HFFc6 (cell line): ENCODE data around the gene LIN28B. TPM values are rescaled to one million over a fixed set of nuclear protein-coding genes. Genes with fewer than 3 reads are reported as not detected.

Experiments used
- DNase-seq: peaks from one replicate; pipeline ENCODE4 v3.0.0-alpha.2; 2018
- H3K27ac Mint-ChIP-seq: 2 replicates; pipeline ENCODE4 v1.8.0; 2020; ENCODE audit warnings: mild to moderate bottlenecking, mixed read lengths
- H3K27me3 Mint-ChIP-seq: 2 replicates; pipeline ENCODE4 v1.8.0; 2021; ENCODE audit warnings: mild to moderate bottlenecking, moderate library complexity, mixed read lengths; ENCODE audit not compliant: insufficient read depth
- H3K36me3 Mint-ChIP-seq: 2 replicates; pipeline ENCODE4 v1.8.0; 2021; ENCODE audit warnings: low read depth, mixed read lengths
- H3K4me1 Mint-ChIP-seq: 2 replicates; pipeline ENCODE4 v1.8.0; 2020; ENCODE audit warnings: low read depth, mixed read lengths
- H3K4me3 Mint-ChIP-seq: 2 replicates; pipeline ENCODE4 v1.8.0; 2020; ENCODE audit warnings: mild to moderate bottlenecking, moderate library complexity, mixed read lengths
- H3K9me3 Mint-ChIP-seq: 2 replicates; pipeline ENCODE4 v1.8.0; 2020; ENCODE audit warnings: mild to moderate bottlenecking, mixed read lengths
- total RNA-seq, 6 experiments: library from RNA; stranded (reverse); fragmentation: NEBNext Ultra II Directional; extraction: Animal tissue kit (Norgen Biotek cat#: 25700); gene quantifications; 2 replicates in 1 of 6; 3 replicates in 5 of 6; pipeline ENCODE4 v1.2.3, GENCODE V29; 2021
- TF ChIP-seq, protein P1 (sequence below): fragments of 200-600 bp; sonication (generic); IDR thresholded peaks from 2 replicates; pipeline ENCODE4 v1.5.0; 2021; ENCODE audit warnings: antibody characterized with exemption, mild to moderate bottlenecking

LIN28B gene
- total RNA-seq, 6 experiments from 2014 or later: not detected

DNA sequence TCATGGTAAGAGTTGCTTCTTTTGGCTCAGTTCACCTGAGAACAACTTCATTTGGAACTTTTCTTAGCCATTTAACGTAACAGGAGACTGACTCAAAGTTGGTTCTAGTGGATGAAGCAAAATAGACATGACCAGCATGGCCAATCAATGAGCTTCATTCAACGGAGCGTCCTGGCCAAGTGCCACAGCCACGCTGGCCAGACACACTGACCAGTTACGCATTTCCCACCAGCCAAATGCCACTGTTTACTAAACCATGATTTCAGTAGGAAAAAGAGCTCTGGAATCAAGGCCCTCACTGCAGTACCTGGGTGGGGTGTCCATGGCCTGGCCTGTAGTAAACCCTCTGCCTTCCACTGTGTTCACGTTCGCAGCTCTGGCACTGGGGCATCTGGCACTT, 142.5 kb downstream of the LIN28B start:
- DNase-seq: no peak
- Mint-ChIP-seq H3K27me3 (no peaks in the 10 kb centered on the region), H3K36me3 (no peaks in the 10 kb centered on the region), H3K9me3 (no peaks in the 10 kb centered on the region), H3K4me1 (no peaks in the 10 kb centered on the region), H3K27ac (no peak overlapping the region), H3K4me3 (no peak overlapping the region)
- TF ChIP-seq, protein P1, sequence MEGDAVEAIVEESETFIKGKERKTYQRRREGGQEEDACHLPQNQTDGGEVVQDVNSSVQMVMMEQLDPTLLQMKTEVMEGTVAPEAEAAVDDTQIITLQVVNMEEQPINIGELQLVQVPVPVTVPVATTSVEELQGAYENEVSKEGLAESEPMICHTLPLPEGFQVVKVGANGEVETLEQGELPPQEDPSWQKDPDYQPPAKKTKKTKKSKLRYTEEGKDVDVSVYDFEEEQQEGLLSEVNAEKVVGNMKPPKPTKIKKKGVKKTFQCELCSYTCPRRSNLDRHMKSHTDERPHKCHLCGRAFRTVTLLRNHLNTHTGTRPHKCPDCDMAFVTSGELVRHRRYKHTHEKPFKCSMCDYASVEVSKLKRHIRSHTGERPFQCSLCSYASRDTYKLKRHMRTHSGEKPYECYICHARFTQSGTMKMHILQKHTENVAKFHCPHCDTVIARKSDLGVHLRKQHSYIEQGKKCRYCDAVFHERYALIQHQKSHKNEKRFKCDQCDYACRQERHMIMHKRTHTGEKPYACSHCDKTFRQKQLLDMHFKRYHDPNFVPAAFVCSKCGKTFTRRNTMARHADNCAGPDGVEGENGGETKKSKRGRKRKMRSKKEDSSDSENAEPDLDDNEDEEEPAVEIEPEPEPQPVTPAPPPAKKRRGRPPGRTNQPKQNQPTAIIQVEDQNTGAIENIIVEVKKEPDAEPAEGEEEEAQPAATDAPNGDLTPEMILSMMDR: no peak

DNA sequence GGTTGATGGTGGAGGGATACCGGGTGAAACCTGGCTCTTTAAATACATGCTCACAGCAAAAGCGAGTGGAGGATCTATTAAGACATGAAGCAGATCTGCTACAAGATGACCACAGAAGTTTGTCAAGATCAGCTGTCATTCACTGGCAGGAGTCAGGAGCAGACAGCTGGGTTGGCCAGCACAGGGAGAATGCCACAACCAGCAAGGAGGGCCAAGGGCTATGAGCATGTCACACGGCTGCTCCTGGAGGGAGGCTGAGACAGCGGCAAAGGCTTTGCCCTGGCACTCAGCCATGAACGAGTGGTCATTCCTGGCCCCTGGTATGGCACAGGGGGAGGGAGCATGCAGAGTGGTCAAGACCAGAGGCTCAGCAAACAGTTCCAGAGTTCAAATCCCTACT, 145.3 kb downstream of the LIN28B start:
- TF ChIP-seq, protein P1: no peak
- Mint-ChIP-seq H3K4me1 (no peaks in the 10 kb centered on the region), H3K27me3 (no peaks in the 10 kb centered on the region; the same call in 1 of the 2 replicates), H3K4me3 (no peak overlapping the region), H3K36me3 (no peaks in the 10 kb centered on the region), H3K9me3 (no peaks in the 10 kb centered on the region), H3K27ac (no peak overlapping the region)
- DNase-seq: no peak

DNA sequence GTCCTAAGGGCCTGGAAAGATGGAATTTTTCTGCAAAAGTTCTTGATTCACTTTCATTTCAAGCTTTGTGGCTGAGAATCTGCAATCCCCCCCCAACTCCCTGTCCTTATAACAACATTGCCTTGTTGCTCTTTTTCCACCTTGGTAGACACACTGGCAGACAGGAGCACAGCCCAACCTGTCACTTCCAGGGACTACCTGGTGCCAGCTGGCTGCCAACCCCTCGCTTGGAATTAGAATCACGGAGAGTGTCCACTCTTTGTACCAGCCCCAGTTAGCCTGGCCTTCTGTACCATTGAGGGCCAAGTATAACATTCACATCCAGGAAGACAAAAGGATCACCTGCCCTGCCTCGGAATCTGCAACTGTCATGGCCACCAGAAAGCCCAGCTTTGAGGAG, 148.2 kb downstream of the LIN28B start:
- TF ChIP-seq, protein P1: no peak
- no peak for DNase-seq
- H3K27ac Mint-ChIP-seq: no peak overlapping the region
- no peak overlapping the region for H3K4me3 Mint-ChIP-seq
- no peaks in the 10 kb centered on the region for H3K4me1 Mint-ChIP-seq
- H3K9me3 Mint-ChIP-seq: no peaks in the 10 kb centered on the region
- no peaks in the 10 kb centered on the region; the same call in 1 of the 2 replicates for H3K27me3 Mint-ChIP-seq
- H3K36me3 Mint-ChIP-seq: no peaks in the 10 kb centered on the region

DNA sequence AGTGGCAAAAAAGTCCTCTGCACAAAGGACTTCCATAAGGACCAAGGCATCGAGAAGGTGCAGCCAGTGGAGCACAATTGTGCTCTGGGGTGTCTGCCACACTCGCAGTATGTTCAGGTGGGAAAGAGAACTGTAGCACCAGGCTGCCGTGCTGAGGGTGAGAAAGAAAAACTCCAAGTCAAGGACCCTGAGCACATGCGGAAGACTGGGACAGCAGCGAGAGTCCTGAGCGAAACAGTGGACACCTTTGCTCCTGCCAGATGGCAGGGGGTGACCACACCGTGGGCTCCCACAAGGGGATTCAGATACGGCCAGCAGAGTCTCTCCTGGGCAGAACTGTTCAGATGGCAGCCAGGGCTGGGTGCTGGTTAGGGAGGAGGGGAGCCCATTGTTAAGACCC, 149.4 kb downstream of the LIN28B start:
- TF ChIP-seq, protein P1: no peak
- Mint-ChIP-seq H3K4me3 (no peak overlapping the region), H3K27ac (no peak overlapping the region), H3K36me3 (no peaks in the 10 kb centered on the region), H3K27me3 (no peaks in the 10 kb centered on the region; the same call in 1 of the 2 replicates), H3K4me1 (no peaks in the 10 kb centered on the region), H3K9me3 (no peaks in the 10 kb centered on the region)
- no peak for DNase-seq

DNA sequence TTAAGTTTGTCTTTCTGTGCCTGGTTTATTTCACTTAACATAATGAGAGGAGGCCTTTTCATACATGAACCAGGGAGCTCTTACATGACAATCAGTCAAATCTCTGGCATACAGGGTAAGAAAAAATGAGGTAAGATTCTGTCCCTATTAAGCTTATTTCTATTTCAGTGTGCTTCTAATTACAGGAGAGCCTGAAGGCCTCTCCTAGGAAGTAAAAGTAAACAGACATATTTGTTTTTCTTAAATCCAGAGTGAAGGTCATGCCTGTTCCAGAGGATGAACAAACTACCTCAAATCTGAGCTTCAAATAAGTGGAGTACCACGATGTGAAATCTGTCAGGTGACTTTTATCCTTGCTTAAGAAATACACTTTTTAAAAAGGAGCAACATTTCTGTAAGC, 150.3 kb downstream of the LIN28B start:
- TF ChIP-seq, protein P1: no peak
- Mint-ChIP-seq H3K27ac (no peak overlapping the region), H3K36me3 (no peaks in the 10 kb centered on the region), H3K4me3 (no peak overlapping the region), H3K27me3 (no peaks in the 10 kb centered on the region; the same call in 1 of the 2 replicates), H3K9me3 (no peaks in the 10 kb centered on the region), H3K4me1 (no peaks in the 10 kb centered on the region)
- no peak for DNase-seq
